CD14-positive monocyte (primary cell): Measurements from ENCODE around the gene CHD6. TPM values are rescaled to one million over a fixed set of nuclear protein-coding genes. Genes with fewer than 3 reads are reported as not detected.
A peak's percentile ranks its signal among the peaks of the same experiment; 100 is the strongest.

Source experiments
- DNase-seq, 3 donors: peaks; one replicate each; pipeline ENCODE4 v3.0.0-alpha.2; 2011 to 2022
- H2AFZ ChIP-seq: 2 replicates; pipeline ENCODE4 v1.6.0; 2012; ENCODE audit warnings: mild to moderate bottlenecking, low read depth, low read length, inconsistent platforms; ENCODE audit not compliant: insufficient read depth, poor library complexity, severe bottlenecking
- H3K27ac ChIP-seq, 2 donors: 1 replicate in 1 of 2; 2 replicates in 1 of 2; pipeline ENCODE4 v1.5.1; 2012 to 2013; ENCODE audit warnings: low read length in 2 of 2, control low read depth in 1 of 2, inconsistent platforms in 1 of 2, low read depth in 1 of 2, mild to moderate bottlenecking in 1 of 2
- H3K27me3 ChIP-seq, 2 donors: one replicate each; pipeline versions ENCODE4 v1.6.0 to v1.6.1; 2011 to 2013; ENCODE audit warnings: low read length in 2 of 2; ENCODE audit not compliant: control insufficient read depth in 2 of 2, insufficient read depth in 2 of 2
- H3K36me3 ChIP-seq, 2 donors: replicated peaks in 1 of 2; 1 replicate in 1 of 2; 2 replicates in 1 of 2; pipeline versions ENCODE4 v1.5.1 to v1.6.1; 2012 to 2013; ENCODE audit warnings: low read length in 2 of 2, control low read depth in 1 of 2, inconsistent platforms in 1 of 2, mild to moderate bottlenecking in 1 of 2; ENCODE audit not compliant: insufficient read depth in 2 of 2, control insufficient read depth in 1 of 2
- H3K4me1 ChIP-seq, 2 donors: 1 replicate in 1 of 2; 2 replicates in 1 of 2; pipeline versions ENCODE4 v1.5.1 to v1.6.1; 2012 to 2013; ENCODE audit warnings: low read length in 2 of 2, control low read depth in 1 of 2, inconsistent platforms in 1 of 2, mild to moderate bottlenecking in 1 of 2, moderate library complexity in 1 of 2; ENCODE audit not compliant: insufficient read depth in 2 of 2, control insufficient read depth in 1 of 2
- H3K4me2 ChIP-seq: replicated peaks from 2 replicates; pipeline ENCODE3; 2012; ENCODE audit warnings: low read length, moderate library complexity, mild to moderate bottlenecking; ENCODE audit not compliant: poor library complexity, severe bottlenecking; ENCODE audit errors: extremely low read depth
- H3K4me3 ChIP-seq, 3 experiments: fragments of 200-600 bp in 1 of 3; sonication (generic) in 1 of 3; replicated peaks in 1 of 3; 1 replicate in 2 of 3; 2 replicates in 1 of 3; pipeline ENCODE4 v1.5.1; 2011 to 2013; ENCODE audit warnings: low read length in 3 of 3, mild to moderate bottlenecking in 3 of 3, control low read depth in 2 of 3, low read depth in 2 of 3, inconsistent platforms in 1 of 3, moderate library complexity in 1 of 3
- H3K79me2 ChIP-seq: 2 replicates; pipeline ENCODE4 v1.6.0; 2012; ENCODE audit warnings: mild to moderate bottlenecking, control low read depth, inconsistent platforms, low read length, moderate library complexity; ENCODE audit not compliant: insufficient read depth
- H3K9ac ChIP-seq: 2 replicates; pipeline ENCODE4 v1.6.0; 2017; ENCODE audit warnings: low read length, mild to moderate bottlenecking; ENCODE audit not compliant: insufficient read depth, poor library complexity, severe bottlenecking
- H3K9me3 ChIP-seq, 2 donors: replicated peaks in 1 of 2; 1 replicate in 1 of 2; 2 replicates in 1 of 2; pipeline versions ENCODE4 v1.5.1 to v1.6.1; 2012 to 2013; ENCODE audit warnings: low read length in 2 of 2, control low read depth in 1 of 2; ENCODE audit not compliant: control insufficient read depth in 1 of 2, insufficient read depth in 1 of 2
- H4K20me1 ChIP-seq: 2 replicates; pipeline ENCODE4 v1.6.0; 2012; ENCODE audit warnings: mild to moderate bottlenecking, low read length, control low read depth, moderate library complexity; ENCODE audit not compliant: insufficient read depth
- H3K27ac Mint-ChIP-seq, 7 donors: one replicate each; pipeline ENCODE4 v1.8.0; 2020; ENCODE audit warnings: mild to moderate bottlenecking in 7 of 7, mixed read lengths in 7 of 7, moderate library complexity in 6 of 7, inconsistent platforms in 2 of 7
- H3K27me3 Mint-ChIP-seq, 3 donors: one replicate each; pipeline ENCODE4 v1.8.0; 2021 to 2022; ENCODE audit warnings: low read depth in 3 of 3, mild to moderate bottlenecking in 3 of 3, mixed read lengths in 3 of 3, moderate library complexity in 3 of 3, inconsistent platforms in 1 of 3
- H3K36me3 Mint-ChIP-seq, 2 donors: one replicate each; pipeline ENCODE4 v1.8.0; 2020; ENCODE audit warnings: mixed read lengths in 2 of 2, inconsistent platforms in 1 of 2, mild to moderate bottlenecking in 1 of 2
- H3K4me1 Mint-ChIP-seq: one replicate; pipeline ENCODE4 v1.8.0; 2020; ENCODE audit warnings: mild to moderate bottlenecking, mixed read lengths
- H3K4me3 Mint-ChIP-seq, 2 donors: one replicate each; pipeline ENCODE4 v1.8.0; 2020; ENCODE audit warnings: mild to moderate bottlenecking in 2 of 2, mixed read lengths in 2 of 2, moderate library complexity in 1 of 2
- H3K9me3 Mint-ChIP-seq, 7 donors: one replicate each; pipeline ENCODE4 v1.8.0; 2020 to 2022; ENCODE audit warnings: mixed read lengths in 7 of 7, mild to moderate bottlenecking in 6 of 7, moderate library complexity in 6 of 7, inconsistent platforms in 2 of 7
- CTCF ChIP-seq: fragments of 200-600 bp; IDR thresholded peaks from one replicate; pipeline ENCODE4 v1.8.0; 2022; ENCODE audit warnings: antibody characterized with exemption, mild to moderate bottlenecking
- WGBS: methylation state at CpG from one replicate; pipeline ENCODE4 v1.1.5; 2013; ENCODE audit warnings: missing lambda C conversion rate; ENCODE audit not compliant: insufficient coverage; 5-methylcytosine and 5-hydroxymethylcytosine counted together
- intact Hi-C, 2 donors: fragments of 100-400 bp; cut with micrococcal nuclease; formaldehyde crosslinking; loops; one replicate each; pipeline versions ENCODE4 v1.15.0 to v1.15.1; 2023
- polyA plus RNA-seq, 3 donors: library from polyadenylated mRNA; depleted of rRNA in 1 of 3; unstranded in 2 of 3; stranded (reverse) in 1 of 3; fragments of 300-500 nt in 2 of 3; fragments of >200 nt in 1 of 3; fragmentation: Illumina TruSeq in 2 of 3; gene quantifications; 1 replicate in 2 of 3; 2 replicates in 1 of 3; pipeline ENCODE4 v1.2.3, GENCODE V29; 2012 to 2021

The CHD6 gene
- polyA plus RNA-seq, 3 donors, result 12.9 to 19.6 (median 13.0) TPM

- 7% methylated on average over 3 of the region's 9 CpGs for WGBS
- intact Hi-C loops, result no loop called here
- Mint-ChIP-seq H3K9me3 (no peaks in the 10 kb centered on the region), H3K4me3 (no peak overlapping the region), H3K36me3 (peaks cover 90 to 95% of the 10 kb centered on the region in 2 donors), H3K27ac (no peak overlapping the region), H3K27me3 (peaks cover 0 to 6% (median 6%) of the 10 kb centered on the region in 3 donors), H3K4me1 (peaks cover 12% of the 10 kb centered on the region)
- TF ChIP-seq CTCF, result no peak
- Histone ChIP-seq H3K27ac (no peak overlapping the region), H3K79me2 (no peaks in the 10 kb centered on the region), H3K4me3 (no peak overlapping the region), H3K4me1 (peaks cover 3 to 5% of the 10 kb centered on the region in 2 donors), H2AFZ (no peak overlapping the region), H3K4me2 (no peak overlapping the region), H3K9ac (no peak overlapping the region), H3K27me3 (no peaks in the 10 kb centered on the region), H3K9me3 (no peaks in the 10 kb centered on the region), H3K36me3 (peaks cover 82 to 100% of the 10 kb centered on the region in 2 donors), H4K20me1 (no peaks in the 10 kb centered on the region)
- DNase-seq, result no peak
Measured at GRCh38 chr20:41408986-41409385, 209.2 kb downstream of the CHD6 start.

- Histone ChIP-seq H4K20me1 (no peaks in the 10 kb centered on the region), H3K36me3 (peaks cover 76 to 99% of the 10 kb centered on the region in 2 donors), H3K9ac (no peak overlapping the region), H2AFZ (no peak overlapping the region), H3K4me2 (no peak overlapping the region), H3K27ac (no peak overlapping the region), H3K4me3 (no peak overlapping the region), H3K27me3 (no peaks in the 10 kb centered on the region), H3K79me2 (no peaks in the 10 kb centered on the region), H3K4me1 (peaks cover 7% of the 10 kb centered on the region in 2 donors), H3K9me3 (no peaks in the 10 kb centered on the region)
- Mint-ChIP-seq H3K36me3 (peaks cover 87 to 92% of the 10 kb centered on the region in 2 donors), H3K9me3 (no peaks in the 10 kb centered on the region), H3K4me1 (peaks cover 18% of the 10 kb centered on the region), H3K4me3 (no peak overlapping the region), H3K27me3 (peaks cover 0 to 6% (median 6%) of the 10 kb centered on the region in 3 donors), H3K27ac (peak overlapping the region in 1 of 7 donors; percentile 36)
- no peak for TF ChIP-seq CTCF
- 6% methylated on average over 2 of the region's 5 CpGs for WGBS
- intact Hi-C loops, result no loop called here
- DNase-seq, result no peak
Measured at GRCh38 chr20:41408156-41408794, 209.9 kb downstream of the CHD6 start.
